ENCODE measurements around the gene MEIOB. TPM values are rescaled to one million over a fixed set of nuclear protein-coding genes. Genes with fewer than 3 reads are reported as not detected.

MEIOB gene
- total and polyA plus RNA-seq, 8 donors = 0.13 TPM; not detected in 7

- Histone ChIP-seq H3K9me3 (no peaks in the 10 kb centered on the region), H3K36me3 (peaks cover 29 to 96% (median 93%) of the 10 kb centered on the region in 4 donors), H3K27ac (no peak overlapping the region), H3K4me1 (peaks cover 0 to 4% (median 0%) of the 10 kb centered on the region in 4 donors), H3K27me3 (no peaks in the 10 kb centered on the region), H3K4me3 (no peak overlapping the region)
- 92 to 96% (median 94%) methylated on average over 13 to 27 of the region's 27 CpGs for WGBS, 5 donors
- no peak for DNase-seq
- TF ChIP-seq CTCF (IDR thresholded peaks at IDR 0.05) (no peak), POLR2A (IDR thresholded peaks at IDR 0.05) (peak in 1 of 4 donors; percentile 10)
- intact Hi-C loops (cut with DNase I; ENCODE audit: low total_unique reads) = no loop called here
These were observed 53.6 kb downstream of the MEIOB start for GRCh38 chr16:1818204-1818872.

- no peak overlapping the region for H3K27ac ChIP-seq
- DNase-seq = no peak
- WGBS, 5 donors = 91 to 95% (median 92%) methylated on average over 14 to 17 of the region's 17 CpGs
- no peaks in the 10 kb centered on the region for H3K9me3 ChIP-seq
- H3K4me1 ChIP-seq = peaks cover 0 to 8% (median 6%) of the 10 kb centered on the region in 4 donors
- H3K4me3 ChIP-seq = no peak overlapping the region
- H3K36me3 ChIP-seq = peaks cover 29 to 93% (median 91%) of the 10 kb centered on the region in 4 donors
- no peaks in the 10 kb centered on the region for H3K27me3 ChIP-seq
- intact Hi-C loops (cut with DNase I; ENCODE audit: low total_unique reads) = no loop called here
- TF ChIP-seq POLR2AphosphoS5 (IDR thresholded peaks at IDR 0.05) = no peak
- TF ChIP-seq CTCF (IDR thresholded peaks at IDR 0.05) = no peak
- no peak for TF ChIP-seq EP300 (IDR thresholded peaks at IDR 0.05)
- TF ChIP-seq POLR2A (IDR thresholded peaks at IDR 0.05) = no peak
These were observed 54.2 kb downstream of the MEIOB start for GRCh38 chr16:1817716-1818115.

GRCh38 chr16:1817276-1817589 is 54.7 kb downstream of the MEIOB start:
- no peak for TF ChIP-seq EP300 (IDR thresholded peaks at IDR 0.05)
- TF ChIP-seq POLR2A (IDR thresholded peaks at IDR 0.05) = no peak
- TF ChIP-seq POLR2AphosphoS5 (IDR thresholded peaks at IDR 0.05) = no peak
- TF ChIP-seq CTCF (IDR thresholded peaks at IDR 0.05) = no peak
- WGBS, 5 donors = 80 to 97% (median 93%) methylated on average over 6 to 9 of the region's 9 CpGs
- no peak overlapping the region for H3K4me3 ChIP-seq
- H3K27me3 ChIP-seq = no peaks in the 10 kb centered on the region
- H3K9me3 ChIP-seq = no peaks in the 10 kb centered on the region
- no peak overlapping the region for H3K27ac ChIP-seq
- peaks cover 29 to 88% (median 87%) of the 10 kb centered on the region in 4 donors for H3K36me3 ChIP-seq
- intact Hi-C loops (cut with DNase I; ENCODE audit: low total_unique reads) = no loop called here
- DNase-seq = no peak
- H3K4me1 ChIP-seq = peaks cover 0 to 12% (median 10%) of the 10 kb centered on the region in 4 donors

GRCh38 chr16:1816396-1817275 is 55.3 kb downstream of the MEIOB start:
- no peaks in the 10 kb centered on the region for H3K9me3 ChIP-seq
- intact Hi-C loops (cut with DNase I; ENCODE audit: low total_unique reads) = no loop called here
- 83 to 96% (median 90%) methylated on average over 17 to 40 of the region's 40 CpGs for WGBS, 5 donors
- no peaks in the 10 kb centered on the region for H3K27me3 ChIP-seq
- H3K36me3 ChIP-seq = peaks cover 29 to 82% (median 81%) of the 10 kb centered on the region in 4 donors
- no peak for TF ChIP-seq EP300 (IDR thresholded peaks at IDR 0.05)
- no peak for TF ChIP-seq POLR2AphosphoS5 (IDR thresholded peaks at IDR 0.05)
- TF ChIP-seq CTCF (IDR thresholded peaks at IDR 0.05) = no peak
- TF ChIP-seq POLR2A (IDR thresholded peaks at IDR 0.05) = no peak
- no peak for DNase-seq
- H3K4me3 ChIP-seq = no peak overlapping the region
- no peak overlapping the region for H3K27ac ChIP-seq
- peaks cover 0 to 15% (median 11%) of the 10 kb centered on the region in 4 donors for H3K4me1 ChIP-seq

Data from stomach (tissue), 9 donors.